Heart left ventricle (tissue), 16 donors: Measurements from ENCODE around the gene WNT8B. TPM values are rescaled to one million over a fixed set of nuclear protein-coding genes. Genes with fewer than 3 reads are reported as not detected.

ENCODE experiments used
- ATAC-seq, 4 donors: fragments of 200-7000 bp; cut with Tn5 transposase; one replicate each; pipeline ENCODE4 v1.9.1; 2020 to 2022; ENCODE audit warnings: moderate library complexity in 4 of 4, mild to moderate bottlenecking in 3 of 4, moderate number of reproducible peaks in 1 of 4
- DNase-seq, 5 donors: peaks; one replicate each; pipeline ENCODE4 v3.0.0-alpha.2; 2020
- H3K27ac ChIP-seq, 12 donors: fragments of 200-600 bp; sonication (generic) in 4 of 12; one replicate each; pipeline versions ENCODE4 v1.5.0 to v1.8.0; 2016 to 2022; ENCODE audit warnings: mild to moderate bottlenecking in 2 of 12
- H3K27me3 ChIP-seq, 9 donors: fragments of 200-600 bp; sonication (generic) in 2 of 9; one replicate each; pipeline versions ENCODE4 v1.5.1 to v1.8.0; 2016 to 2022; ENCODE audit warnings: mild to moderate bottlenecking in 3 of 9
- H3K36me3 ChIP-seq, 9 donors: fragments of 200-600 bp; sonication (generic) in 2 of 9; one replicate each; pipeline versions ENCODE4 v1.5.0 to v1.8.0; 2018 to 2022; ENCODE audit warnings: mild to moderate bottlenecking in 2 of 9
- H3K4me1 ChIP-seq, 12 donors: fragments of 200-600 bp; sonication (generic) in 4 of 12; one replicate each; pipeline versions ENCODE4 v1.5.0 to v1.8.0; 2016 to 2022; ENCODE audit warnings: mild to moderate bottlenecking in 3 of 12
- H3K4me3 ChIP-seq, 12 donors: fragments of 200-600 bp; sonication (generic) in 4 of 12; one replicate each; pipeline versions ENCODE4 v1.5.0 to v1.8.0; 2017 to 2022; ENCODE audit warnings: mild to moderate bottlenecking in 9 of 12, moderate library complexity in 4 of 12
- H3K9me3 ChIP-seq, 12 donors: fragments of 200-600 bp; sonication (generic) in 4 of 12; one replicate each; pipeline versions ENCODE4 v1.5.0 to v1.8.0; 2016 to 2022; ENCODE audit warnings: mild to moderate bottlenecking in 1 of 12
- CTCF ChIP-seq, 12 donors: fragments of 200-600 bp; sonication (generic) in 4 of 12; IDR thresholded peaks; one replicate each; pipeline versions ENCODE4 v1.5.0 to v1.8.0; 2018 to 2022; ENCODE audit warnings: antibody characterized with exemption in 12 of 12, mild to moderate bottlenecking in 5 of 12
- POLR2A ChIP-seq, 2 donors: fragments of 450-650 bp; IDR thresholded peaks; one replicate each; pipeline ENCODE4 v1.6.1; 2017; ENCODE audit warnings: antibody characterized with exemption in 2 of 2, mild to moderate bottlenecking in 2 of 2, moderate library complexity in 2 of 2
- WGBS, 4 donors: extraction: QIAGEN DNeasy Blood & Tissue Kit in 2 of 4; methylation state at CpG; one replicate each; pipeline versions ENCODE4 v1.1.5 to v1.1.7; 2013 to 2018; 5-methylcytosine and 5-hydroxymethylcytosine counted together
- intact Hi-C, 10 donors: fragments of 100-400 bp; cut with DNase I; formaldehyde crosslinking; loops; one replicate each; pipeline versions ENCODE4 v1.11.1 to v1.14.2; 2022
- polyA plus RNA-seq, 2 donors: library from polyadenylated mRNA; stranded (reverse); fragments of 200-250 nt; gene quantifications; one replicate each; pipeline ENCODE4 v1.2.3, GENCODE V29; 2013
- total RNA-seq, 9 donors: library from RNA; depleted of rRNA in 2 of 9; stranded (reverse); fragments of >200 nt in 2 of 9; fragmentation: NEBNext Ultra II Directional in 3 of 9; extraction: Animal tissue kit (Norgen Biotek cat#: 25700) in 3 of 9; gene quantifications; one replicate each; pipeline versions ENCODE4 v1.1.0 to v1.2.4, GENCODE V29; 2016 to 2023
- donor health status: ischemic (EF 13 %, LVEDD 7.1; RV severe dilation, severe dysfunction).
- donor health status: healthy with polysubstance abuse.
- donor health status: DM: no; HTN: yes; CAD: no.
- donor health status: DM: no; HTN: no; CAD: no.
- donor health status: ischemic (EF 25% LVEDD 6.9; RV normal size, moderate dysfunction).
- donor health status: ischemic (EF 25% LVEDD 5.7; RV mildly dilated, moderate dysfunction).
- donor health status: healthy.
- donor health status: DM: yes; HTN: yes; CAD: no.
- donor health status: ischemic (EF 35%, LVEDD 5.7; RV mildly dilated, moderate dysfunction).
- donor health status: nonischemic (EF 11% LVEDD 7.7; RV severe dilation, severe dysfunction).
- donor health status: DM: yes; HTN: yes; CAD: no.
- donor health status: PGD.
- donor health status: ischemic (EF 29% LVEDD 5.4; RV normal size, mild dysfunction).
- donor health status: nonischemic (EF 23%, LVEDD 6.1; RV moderate dilation, normal function).

WNT8B gene
- total and polyA plus RNA-seq, 11 donors, result not detected

GRCh38 chr10:100433253-100434240, 29.3 kb upstream of the WNT8B start:
- ATAC-seq, result peak; percentile 58 to 92 (median 91)

GRCh38 chr10:100436255-100436654, 26.6 kb upstream of the WNT8B start:
- H3K4me3 ChIP-seq, result no peak overlapping the region
- DNase-seq (no peak), ATAC-seq (no peak)
- H3K4me1 ChIP-seq, result no peaks in the 10 kb centered on the region
- no peaks in the 10 kb centered on the region for H3K36me3 ChIP-seq
- H3K27ac ChIP-seq, result no peak overlapping the region
- TF ChIP-seq POLR2A (IDR thresholded peaks at IDR 0.05) (no peak), CTCF (IDR thresholded peaks at IDR 0.05) (no peak)
- intact Hi-C loops, result loop anchor here in 7 of 10 donors (5.0 to 10.0 kb wide), 3 partner anchors 79 to 441 kb away; partner anchors contain the start of gene SEC31B (in 3 of the 7)
- no peaks in the 10 kb centered on the region for H3K9me3 ChIP-seq
- 56 to 66% (median 60%) methylated on average over 3 of the region's 3 CpGs for WGBS, 4 donors
- H3K27me3 ChIP-seq, result no peaks in the 10 kb centered on the region

More at GRCh38 chr10:100433253-100434240, 29.3 kb upstream of the WNT8B start:
- no peaks in the 10 kb centered on the region for H3K9me3 ChIP-seq
- WGBS, 4 donors, result 21 to 24% (median 23%) methylated on average over 13 of the region's 13 CpGs
- peak; percentile 83 to 89 (median 88) for DNase-seq
- H3K4me3 ChIP-seq, result no peak overlapping the region
- no peaks in the 10 kb centered on the region for H3K36me3 ChIP-seq
- H3K27me3 ChIP-seq, result no peaks in the 10 kb centered on the region
- no peaks in the 10 kb centered on the region for H3K4me1 ChIP-seq
- intact Hi-C loops, result loop anchor here (1.0 to 10.0 kb wide), 11 partner anchors 74 to 444 kb away; partner anchors contain the start of gene SEC31B (in 6 of the 10)
- TF ChIP-seq POLR2A (IDR thresholded peaks at IDR 0.05) (no peak), CTCF (IDR thresholded peaks at IDR 0.05) (peak; percentile 95 to 100 (median 99))
- no peak overlapping the region for H3K27ac ChIP-seq

- H3K36me3 ChIP-seq, result no peaks in the 10 kb centered on the region
- no peak for DNase-seq
- 78 to 83% (median 81%) methylated on average over 6 of the region's 6 CpGs for WGBS, 4 donors
- intact Hi-C loops, result loop anchor here in 7 of 10 donors (5.0 to 10.0 kb wide), 3 partner anchors 76 to 439 kb away; partner anchors contain the start of gene SEC31B (in 3 of the 7)
- H3K27me3 ChIP-seq, result no peaks in the 10 kb centered on the region
- H3K4me3 ChIP-seq, result no peak overlapping the region
- no peaks in the 10 kb centered on the region for H3K9me3 ChIP-seq
- no peaks in the 10 kb centered on the region for H3K4me1 ChIP-seq
- H3K27ac ChIP-seq, result no peak overlapping the region
- TF ChIP-seq POLR2A (IDR thresholded peaks at IDR 0.05) (no peak), CTCF (IDR thresholded peaks at IDR 0.05) (no peak)
- ATAC-seq, result no peak
Measured at GRCh38 chr10:100438674-100439315, 24.0 kb upstream of the WNT8B start.

GRCh38 chr10:100442548-100442947, 20.3 kb upstream of the WNT8B start:
- Histone ChIP-seq H3K9me3 (peaks cover 0 to 7% (median 0%) of the 10 kb centered on the region in 12 donors), H3K4me3 (no peak overlapping the region), H3K27me3 (peaks cover 0 to 6% (median 0%) of the 10 kb centered on the region in 9 donors), H3K36me3 (no peaks in the 10 kb centered on the region), H3K27ac (no peak overlapping the region), H3K4me1 (no peaks in the 10 kb centered on the region)
- no peak for TF ChIP-seq CTCF (IDR thresholded peaks at IDR 0.05)
- TF ChIP-seq POLR2A (IDR thresholded peaks at IDR 0.05), result no peak
- intact Hi-C loops, result no loop called here
- 79 to 84% (median 82%) methylated on average over 3 of the region's 3 CpGs for WGBS, 4 donors
- DNase-seq (no peak), ATAC-seq (no peak)
